NCI-H82 treated with DMSO at 0.1 percent for 48 hours (cell line): Measurements from ENCODE around the gene RORC.

ENCODE experiments used
- DNase-seq: peaks from one replicate; lab custom pipeline; 2025; ENCODE audit not compliant: unreplicated experiment; lab: John Stamatoyannopoulos, UW

Gene RORC

GRCh38 chr1:151849126-151849525 lies 17.5 kb upstream of the RORC start:
- no peak for DNase-seq

- no peak for DNase-seq
Observed at GRCh38 chr1:151847867-151848596, 16.4 kb upstream of the RORC start.

- no peak for DNase-seq
Observed at GRCh38 chr1:151846686-151847237, 15.2 kb upstream of the RORC start.

- DNase-seq = no peak
Observed at GRCh38 chr1:151846062-151846568, 14.5 kb upstream of the RORC start.

GRCh38 chr1:151843398-151843797 lies 11.8 kb upstream of the RORC start:
- DNase-seq = no peak

GRCh38 chr1:151841141-151841540 lies 9.5 kb upstream of the RORC start:
- DNase-seq = no peak

GRCh38 chr1:151840421-151840820 lies 8.8 kb upstream of the RORC start:
- no peak for DNase-seq

GRCh38 chr1:151839457-151840403 lies 8.1 kb upstream of the RORC start, which contains the start of gene C2CD4D:
Gene C2CD4D, minus strand, starts transcription at chr1:151839820. Its CDS starts 831 bp downstream, at chr1:151838989.
- no peak for DNase-seq

GRCh38 chr1:151839082-151839412 lies 7.4 kb upstream of the RORC start:
- DNase-seq = no peak

- no peak for DNase-seq
Observed at GRCh38 chr1:151838222-151839081, 6.8 kb upstream of the RORC start.

- no peak for DNase-seq
Observed at GRCh38 chr1:151837884-151838221, 6.3 kb upstream of the RORC start.

GRCh38 chr1:151837197-151837596 lies 5.6 kb upstream of the RORC start:
- DNase-seq = no peak

GRCh38 chr1:151835596-151835995 lies 4.0 kb upstream of the RORC start:
- no peak for DNase-seq

GRCh38 chr1:151834239-151834638 lies 2.6 kb upstream of the RORC start:
- DNase-seq = no peak

GRCh38 chr1:151833172-151833900 lies 1.7 kb upstream of the RORC start:
- DNase-seq = no peak

GRCh38 chr1:151832318-151832980 lies 847 bp upstream of the RORC start:
- DNase-seq = no peak

- no peak for DNase-seq
Observed at GRCh38 chr1:151831256-151831591, 378 bp downstream of the RORC start.

GRCh38 chr1:151830055-151830454 lies 1.5 kb downstream of the RORC start:
- no peak for DNase-seq

- DNase-seq = no peak
Observed at GRCh38 chr1:151829352-151830046, 2.1 kb downstream of the RORC start.
